GM21825 (cell line): ENCODE measurements around the gene LIMK2.
"Not testable (repeated sequence)": the region's sequence is repeated elsewhere in the genome, so short reads cannot be mapped to it uniquely, and the experiment has no call there.

ENCODE experiments used
- ATAC-seq: cut with Tn5 transposase; IDR thresholded peaks from one replicate; pipeline ENCODE4 v1.9.1; 2021; ENCODE audit warnings: mild to moderate bottlenecking, moderate library complexity; ENCODE audit not compliant: unreplicated experiment

LIMK2 gene

GRCh38 chr22:31211862-31212730 is at the start of gene LIMK2:
LIMK2 (plus strand) TSS chr22:31212298; CDS start chr22:31212409, 111 bp downstream.
- ATAC-seq: peak; percentile 84

DNA sequence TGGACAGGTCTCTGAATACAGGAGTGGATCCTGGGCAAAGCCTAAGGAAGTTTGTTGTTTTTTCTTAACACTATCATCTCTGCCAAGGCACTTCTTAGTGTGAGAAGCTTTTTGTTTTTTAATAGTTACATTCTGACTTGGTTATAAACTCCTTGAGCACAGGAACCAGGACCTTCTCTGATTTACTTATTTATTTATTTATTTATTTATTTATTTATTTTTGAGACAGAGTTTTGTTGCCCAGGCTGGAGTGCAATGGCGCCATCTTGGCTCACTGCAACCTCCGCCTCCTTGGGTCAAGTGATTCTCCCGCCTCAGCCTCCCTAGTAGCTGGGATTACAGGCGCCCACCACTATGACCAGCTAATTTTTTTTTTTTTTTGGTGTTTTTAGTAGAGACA is 41.1 kb upstream of the LIMK2 start:
- no peak for ATAC-seq

- not testable (repeated sequence) for ATAC-seq
Observed at GRCh38 chr22:31171734-31172133, 40.4 kb upstream of the LIMK2 start.

GRCh38 chr22:31173386-31174145 is 38.5 kb upstream of the LIMK2 start:
- no peak for ATAC-seq

DNA sequence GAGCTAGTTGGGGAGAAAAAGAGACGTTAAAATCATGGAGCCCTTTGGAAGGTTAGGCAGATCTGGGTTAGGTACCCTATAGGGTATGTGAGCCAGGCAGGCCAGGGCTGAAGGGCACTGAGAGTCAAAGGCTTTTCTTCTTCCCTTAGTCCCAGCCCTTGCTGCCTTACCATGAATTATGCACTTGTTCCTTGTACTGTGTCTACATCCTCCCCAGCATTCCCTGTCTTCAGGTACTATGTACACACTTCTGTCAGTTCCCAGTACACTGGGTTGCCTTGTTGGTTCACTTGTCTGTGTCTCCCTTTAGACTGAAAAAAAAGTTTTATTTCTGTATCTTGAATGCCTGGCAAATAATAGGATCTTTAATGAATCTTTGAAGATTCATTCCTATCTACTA is 35.2 kb upstream of the LIMK2 start:
- no peak for ATAC-seq

DNA sequence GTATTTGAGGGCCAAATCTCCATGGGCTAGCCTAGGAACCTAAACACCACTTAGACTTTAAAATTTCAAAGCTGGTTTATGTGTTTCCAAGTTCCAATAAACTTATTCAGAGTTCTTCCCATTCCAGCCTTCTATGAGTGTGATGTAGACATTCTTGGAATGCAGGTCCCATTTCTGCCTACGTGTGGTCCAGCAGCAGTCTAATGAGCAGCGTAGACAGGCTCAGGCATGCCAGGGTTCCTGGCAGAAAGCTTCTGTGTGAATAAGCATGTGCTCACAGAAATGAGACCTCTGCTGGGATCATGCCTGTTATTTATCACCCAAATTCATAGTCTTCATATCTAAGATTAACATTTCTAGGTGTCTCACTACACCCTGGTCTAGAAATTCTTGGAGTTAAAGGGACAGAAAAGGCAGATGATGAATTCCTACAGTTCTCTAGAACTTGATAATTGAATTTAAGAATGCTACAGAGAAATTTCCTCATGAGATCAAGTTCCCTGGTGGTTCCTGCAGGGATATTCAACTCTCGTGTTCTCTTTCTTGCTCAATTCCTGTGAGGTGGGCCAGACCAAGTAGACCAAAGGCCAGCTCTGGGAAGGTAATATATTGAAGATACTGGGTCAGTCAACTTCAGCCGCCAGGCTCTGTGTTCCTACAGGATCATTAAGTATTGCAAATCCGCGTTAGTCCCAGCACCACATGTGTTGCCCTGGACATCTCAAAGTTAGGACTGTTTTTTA is 34.5 kb upstream of the LIMK2 start:
- no peak for ATAC-seq

DNA sequence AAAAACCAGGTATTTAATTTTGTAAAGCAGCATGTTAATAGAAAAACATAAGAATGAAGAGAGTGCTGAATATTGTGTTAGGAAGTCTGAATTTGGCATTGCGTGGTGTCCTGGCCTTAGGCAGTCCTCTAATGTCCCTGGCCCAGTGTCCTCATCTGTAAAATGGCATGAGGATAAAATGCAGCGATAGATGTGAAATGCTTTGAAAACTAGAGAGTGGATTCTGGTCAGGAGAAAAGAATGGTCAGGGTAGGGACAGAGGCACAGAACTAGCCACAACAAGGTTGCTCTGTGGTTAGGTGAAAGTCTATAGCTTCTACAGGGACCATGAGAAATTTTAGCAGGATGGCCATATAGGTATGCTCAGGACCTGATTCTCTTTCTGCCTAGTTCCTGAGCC is 33.2 kb upstream of the LIMK2 start:
- no peak for ATAC-seq

DNA sequence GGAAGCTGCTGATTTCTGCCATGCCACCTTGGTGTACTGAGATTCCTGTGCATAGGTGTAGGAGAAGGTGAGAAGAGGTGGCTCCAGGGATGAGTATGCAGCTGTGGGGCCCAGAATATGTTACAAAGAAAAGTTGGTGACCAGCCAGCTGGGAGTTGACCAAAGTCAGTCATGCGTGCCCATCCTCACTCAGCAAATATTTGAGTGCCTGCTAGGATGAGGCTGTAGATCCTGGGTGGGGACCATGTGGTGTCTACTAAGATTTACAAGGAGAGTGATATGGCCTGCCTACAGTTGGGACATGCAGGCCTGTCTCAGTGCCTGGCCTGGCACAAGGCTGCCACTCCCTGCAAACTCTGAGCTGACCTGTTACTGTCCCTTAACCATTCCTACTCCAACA is 32.8 kb upstream of the LIMK2 start:
- ATAC-seq: no peak

GRCh38 chr22:31184015-31184414 is 28.1 kb upstream of the LIMK2 start:
- ATAC-seq: no peak

DNA sequence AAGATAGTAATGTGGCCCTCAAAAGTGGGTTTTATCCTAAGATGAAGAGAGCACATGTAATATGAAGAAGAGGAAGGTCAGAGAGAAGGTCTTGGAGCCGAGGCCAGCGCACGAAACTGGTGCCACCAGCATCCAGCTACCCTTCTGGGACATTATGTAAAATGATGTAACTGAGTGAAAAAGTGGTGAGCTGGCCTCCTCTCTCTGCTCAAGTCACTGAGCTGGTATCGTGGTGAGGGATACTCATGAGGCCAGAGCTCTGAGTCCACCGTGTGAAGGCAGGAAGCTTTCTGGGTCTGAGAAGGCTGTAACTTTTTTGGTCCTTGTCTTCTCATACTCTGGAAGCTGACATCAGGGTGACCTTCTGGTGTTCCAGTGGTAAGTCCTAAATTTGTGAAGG is 27.0 kb upstream of the LIMK2 start:
- no peak for ATAC-seq

- no peak for ATAC-seq
Observed at GRCh38 chr22:31187627-31188026, 24.5 kb upstream of the LIMK2 start.

GRCh38 chr22:31192513-31192912 is 19.6 kb upstream of the LIMK2 start:
- ATAC-seq: no peak

DNA sequence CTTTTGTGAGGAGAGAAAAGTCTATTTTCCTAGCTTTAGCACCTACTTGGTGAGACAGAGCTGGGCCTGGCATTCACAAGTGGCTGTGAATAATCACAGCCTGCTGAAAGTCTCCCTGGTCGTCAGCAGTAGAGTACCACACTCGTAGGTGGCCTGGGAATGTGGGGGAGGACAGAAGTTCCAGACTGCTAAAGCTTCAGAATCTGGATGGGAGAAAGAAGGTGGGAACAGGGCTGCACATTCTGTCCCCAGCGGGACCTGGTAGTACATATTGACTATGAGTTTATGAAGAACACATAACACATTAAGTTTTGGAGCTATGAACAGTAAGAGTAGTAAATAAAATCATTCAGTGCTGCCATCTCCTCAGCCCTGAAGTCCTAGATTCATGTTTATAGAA is 19.0 kb upstream of the LIMK2 start:
- no peak for ATAC-seq

GRCh38 chr22:31194681-31195080 is 17.4 kb upstream of the LIMK2 start:
- not testable (repeated sequence) for ATAC-seq

- no peak for ATAC-seq
Observed at GRCh38 chr22:31199187-31199586, 12.9 kb upstream of the LIMK2 start.

GRCh38 chr22:31204352-31204984 is 7.6 kb upstream of the LIMK2 start:
- not testable (repeated sequence) for ATAC-seq

DNA sequence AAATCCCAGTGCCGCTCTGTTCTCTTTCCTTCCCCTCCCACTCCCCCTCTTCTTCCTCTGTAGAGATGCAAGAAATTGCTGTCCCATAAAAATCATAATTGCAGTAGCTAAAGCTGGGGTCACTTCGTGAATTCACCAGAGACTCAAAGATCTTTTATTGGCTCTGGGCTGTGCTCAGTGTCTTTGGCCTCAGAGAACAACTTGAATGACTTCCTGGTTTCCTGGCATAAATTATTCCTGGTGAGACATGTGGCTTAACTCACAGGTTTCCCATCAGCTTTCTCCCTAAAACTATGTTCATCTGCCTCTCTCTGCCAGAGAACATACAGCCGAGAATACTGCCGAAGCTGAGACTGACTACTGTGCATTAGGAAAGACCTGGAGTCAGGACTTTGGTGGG is 7.0 kb upstream of the LIMK2 start:
- ATAC-seq: not testable (repeated sequence)

GRCh38 chr22:31206460-31206859 is 5.6 kb upstream of the LIMK2 start:
- ATAC-seq: not testable (repeated sequence)

- ATAC-seq: no peak
Observed at GRCh38 chr22:31206896-31207687, 5.0 kb upstream of the LIMK2 start.
